ELF-1 (cell line): Measurements from ENCODE around the gene PDE6A.

Source experiments
- DNase-seq: peaks from one replicate; pipeline ENCODE4 v3.0.0-alpha.2; 2016; ENCODE audit warnings: low read depth, low spot score

Gene PDE6A

GRCh38 chr5:149838881-149839739, 105.5 kb downstream of the PDE6A start:
- DNase-seq, result no peak

- peak; percentile 77 for DNase-seq
Measured at GRCh38 chr5:149837680-149838269, 106.8 kb downstream of the PDE6A start.

- DNase-seq, result no peak
Measured at GRCh38 chr5:149836451-149837139, 108.0 kb downstream of the PDE6A start.

GRCh38 chr5:149834246-149834855, 110.2 kb downstream of the PDE6A start:
- peak; percentile 66 for DNase-seq

- no peak for DNase-seq
Measured at GRCh38 chr5:149833116-149833827, 111.3 kb downstream of the PDE6A start.

- DNase-seq, result no peak
Measured at GRCh38 chr5:149832636-149833035, 112.0 kb downstream of the PDE6A start.

GRCh38 chr5:149831492-149831891, 113.1 kb downstream of the PDE6A start:
- DNase-seq, result no peak

- no peak for DNase-seq
Measured at GRCh38 chr5:149830579-149830978, 114.0 kb downstream of the PDE6A start.

GRCh38 chr5:149829954-149830353, 114.6 kb downstream of the PDE6A start:
- DNase-seq, result no peak

GRCh38 chr5:149828161-149829011, 116.2 kb downstream of the PDE6A start:
- DNase-seq, result peak; percentile 96

GRCh38 chr5:149827546-149827945, 117.0 kb downstream of the PDE6A start:
- no peak for DNase-seq

GRCh38 chr5:149827086-149827485, 117.5 kb downstream of the PDE6A start:
- no peak for DNase-seq

GRCh38 chr5:149826574-149826973, 118.0 kb downstream of the PDE6A start:
- no peak for DNase-seq

GRCh38 chr5:149824846-149825245, 119.7 kb downstream of the PDE6A start:
- no peak for DNase-seq

GRCh38 chr5:149824120-149824519, 120.5 kb downstream of the PDE6A start:
- DNase-seq, result no peak

GRCh38 chr5:149823375-149823774, 121.2 kb downstream of the PDE6A start:
- DNase-seq, result no peak

- DNase-seq, result no peak
Measured at GRCh38 chr5:149822301-149822700, 122.3 kb downstream of the PDE6A start.

GRCh38 chr5:149820536-149821510, 123.8 kb downstream of the PDE6A start:
- DNase-seq, result no peak

GRCh38 chr5:149820012-149820411, 124.6 kb downstream of the PDE6A start:
- DNase-seq, result no peak
